HUES64 (cell line): ENCODE results near the gene MTA3.
"Not testable (repeated sequence)": the region's sequence is repeated elsewhere in the genome, so short reads cannot be mapped to it uniquely, and the experiment has no call there.

Experiments
- H3K27ac ChIP-seq: 2 replicates; pipeline ENCODE4 v1.7.0; 2013; ENCODE audit warnings: low read depth, low read length, inconsistent platforms
- H3K27me3 ChIP-seq: 2 replicates; pipeline ENCODE4 v1.6.1; 2013; ENCODE audit warnings: mild to moderate bottlenecking, low read length; ENCODE audit not compliant: insufficient read depth
- H3K36me3 ChIP-seq: 2 replicates; pipeline ENCODE4 v1.6.1; 2013; ENCODE audit warnings: mild to moderate bottlenecking, low read length; ENCODE audit not compliant: insufficient read depth
- H3K4me1 ChIP-seq: 2 replicates; pipeline ENCODE4 v1.6.1; 2013; ENCODE audit warnings: mild to moderate bottlenecking, low read length, moderate library complexity; ENCODE audit not compliant: insufficient read depth
- H3K4me3 ChIP-seq: 2 replicates; pipeline ENCODE4 v1.5.1; 2013; ENCODE audit warnings: mild to moderate bottlenecking, low read length, moderate library complexity
- H3K9ac ChIP-seq: 2 replicates; pipeline ENCODE4 v1.6.1; 2013; ENCODE audit warnings: mild to moderate bottlenecking, low read depth, low read length
- H3K9me3 ChIP-seq: 2 replicates; pipeline ENCODE4 v1.6.1; 2013; ENCODE audit warnings: low read depth, low read length; ENCODE audit not compliant: insufficient read depth
- WGBS: fragments of 150-250, 120-280 bp; methylation state at CpG from one replicate; pipeline ENCODE4 v1.1.7; 2013; ENCODE audit warnings: missing lambda C conversion rate; 5-methylcytosine and 5-hydroxymethylcytosine counted together

Gene MTA3

DNA sequence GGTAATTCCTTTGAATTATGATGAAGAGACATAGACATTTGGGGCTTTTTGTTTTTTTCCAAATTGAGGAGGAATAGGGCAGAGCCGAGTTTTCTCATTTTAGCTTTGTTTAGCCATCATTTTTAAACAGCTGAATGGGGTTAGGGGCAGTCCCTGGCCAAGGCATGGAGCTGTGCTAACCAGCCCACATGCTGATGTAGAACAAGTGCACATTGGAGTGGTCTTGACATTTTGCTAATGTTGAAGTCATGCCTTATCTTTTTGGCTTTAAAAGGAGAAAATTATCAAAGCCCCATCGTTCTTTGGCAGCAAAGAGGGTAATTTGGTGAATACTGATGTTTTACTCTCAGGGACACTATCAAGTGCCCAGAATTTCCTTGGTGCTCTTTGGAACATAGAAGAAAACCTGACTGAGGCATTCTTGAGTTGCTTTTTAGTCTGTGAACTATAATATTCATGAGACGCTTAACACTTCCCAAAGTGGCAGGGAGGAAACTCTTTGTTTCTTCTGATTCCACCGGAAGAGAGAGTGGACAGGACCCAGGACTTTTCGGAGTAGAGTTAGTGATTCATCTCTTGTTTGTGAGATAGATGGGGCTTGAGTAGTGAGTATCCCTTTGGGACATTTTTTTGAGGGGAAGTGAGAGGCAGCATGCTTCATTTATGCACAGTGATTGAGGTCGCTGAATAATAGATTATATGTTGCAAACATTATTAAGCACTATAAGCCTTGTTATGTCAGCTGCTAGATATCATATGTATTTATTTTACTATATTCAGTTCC, 45.0 kb downstream of the MTA3 start:
- Histone ChIP-seq H3K27me3 (no peaks in the 10 kb centered on the region), H3K36me3 (peaks cover 90% of the 10 kb centered on the region), H3K9ac (no peak overlapping the region), H3K4me3 (no peak overlapping the region), H3K9me3 (no peaks in the 10 kb centered on the region), H3K27ac (no peak overlapping the region), H3K4me1 (no peaks in the 10 kb centered on the region)
- WGBS, result 94% methylated on average over 5 of the region's 6 CpGs

DNA sequence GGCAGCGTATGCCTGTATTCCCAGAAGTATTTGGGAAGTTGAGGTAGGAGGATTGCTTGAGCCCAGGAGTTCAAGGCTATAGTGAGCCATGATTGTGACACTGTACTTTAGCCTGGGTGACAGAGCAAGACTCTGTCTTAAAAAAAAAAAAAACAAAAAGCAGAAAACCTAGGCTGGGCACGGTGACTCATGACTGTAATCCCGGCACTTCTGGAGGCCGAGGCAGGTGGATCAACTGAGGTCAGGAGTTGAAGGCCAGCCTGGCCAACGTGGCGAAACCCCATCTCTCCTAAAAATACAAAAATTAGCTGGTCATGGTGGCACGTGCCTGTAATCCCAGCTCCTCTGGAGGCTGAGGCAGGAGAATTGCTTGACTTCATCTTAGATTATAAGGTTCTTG, 46.4 kb downstream of the MTA3 start:
- H3K4me3 ChIP-seq, result no peak overlapping the region
- no peaks in the 10 kb centered on the region for H3K27me3 ChIP-seq
- H3K9me3 ChIP-seq, result no peaks in the 10 kb centered on the region
- H3K9ac ChIP-seq, result no peak overlapping the region
- WGBS, result 99% methylated on average over 7 of the region's 7 CpGs
- H3K27ac ChIP-seq, result no peak overlapping the region
- H3K4me1 ChIP-seq, result no peaks in the 10 kb centered on the region
- H3K36me3 ChIP-seq, result peaks cover 90% of the 10 kb centered on the region

DNA sequence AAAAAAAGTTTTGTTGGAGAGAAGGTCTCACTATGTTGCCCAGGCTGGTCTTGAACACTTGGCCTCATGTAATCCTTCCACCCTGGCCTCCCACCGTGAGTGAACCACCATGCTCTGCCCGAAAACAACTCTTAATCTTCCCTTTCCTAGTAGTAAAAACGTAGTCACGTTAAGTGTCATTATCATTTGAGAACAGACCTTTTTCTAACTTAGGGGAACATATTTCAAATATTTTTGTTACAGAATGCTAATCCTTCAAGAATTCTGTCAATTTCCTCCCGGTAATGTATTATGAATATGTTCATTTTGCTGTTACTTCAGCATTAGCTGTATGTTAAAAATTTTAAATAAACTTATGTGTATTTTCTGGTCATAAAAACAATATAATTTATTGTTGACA, 49.7 kb downstream of the MTA3 start:
- Histone ChIP-seq H3K4me1 (peaks cover 2% of the 10 kb centered on the region; the same call in 1 of the 2 replicates), H3K27ac (no peak overlapping the region), H3K4me3 (no peak overlapping the region), H3K36me3 (peaks cover 78% of the 10 kb centered on the region), H3K9me3 (no peaks in the 10 kb centered on the region), H3K9ac (no peak overlapping the region), H3K27me3 (no peaks in the 10 kb centered on the region)
- 95% methylated on average over 5 of the region's 5 CpGs for WGBS

DNA sequence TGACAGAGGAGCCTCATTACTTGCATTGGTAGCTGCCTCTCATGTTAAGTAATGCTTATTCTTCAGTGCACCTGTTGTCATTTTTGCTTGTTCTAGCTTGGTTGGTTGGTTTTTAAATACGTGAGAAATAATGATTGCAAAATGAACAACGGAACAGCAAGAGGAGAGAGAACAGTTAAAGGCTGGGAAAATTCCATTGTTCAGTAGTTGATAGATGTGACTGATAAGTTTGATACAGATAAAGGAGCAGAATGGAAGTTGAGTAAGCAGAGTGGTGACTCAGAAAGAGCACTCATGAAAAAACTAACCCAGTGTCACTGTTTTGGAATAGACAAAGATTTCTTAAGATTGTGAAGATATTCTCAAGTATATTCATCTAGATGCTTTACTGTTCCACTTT, 50.5 kb downstream of the MTA3 start:
- Histone ChIP-seq H3K27ac (no peak overlapping the region), H3K36me3 (peaks cover 70% of the 10 kb centered on the region)
- WGBS, result 90% methylated on average over 2 of the region's 2 CpGs

DNA sequence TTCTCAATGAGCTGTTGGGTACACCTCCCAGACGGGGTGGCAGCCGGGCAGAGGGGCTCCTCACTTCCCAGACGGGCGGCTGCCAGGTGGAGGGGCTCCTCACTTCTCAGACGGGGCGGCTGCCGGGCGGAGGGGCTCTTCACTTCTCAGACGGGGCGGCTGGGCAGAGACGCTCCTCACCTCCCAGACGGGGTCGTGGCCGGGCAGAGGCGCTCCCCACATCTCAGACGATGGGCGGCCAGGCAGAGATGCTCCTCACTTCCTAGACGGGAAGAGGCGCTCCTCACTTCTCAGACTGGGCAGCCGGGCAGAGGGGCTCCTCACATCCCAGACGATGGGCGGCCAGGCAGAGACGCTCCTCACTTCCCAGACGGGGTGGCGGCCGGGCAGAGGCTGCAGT, 53.2 kb downstream of the MTA3 start:
- not testable (repeated sequence) for H3K4me3 ChIP-seq, H3K27me3 ChIP-seq, H3K4me1 ChIP-seq, H3K9ac ChIP-seq, H3K27ac ChIP-seq, H3K9me3 ChIP-seq
- 94% methylated on average over 26 of the region's 26 CpGs for WGBS
- H3K36me3 ChIP-seq, result peaks cover 50% of the 10 kb centered on the region

More for the DNA sequence above, 50.5 kb downstream of the MTA3 start:
- H3K4me1 ChIP-seq, result peaks cover 10% of the 10 kb centered on the region; the same call in 1 of the 2 replicates
- H3K9me3 ChIP-seq, result no peaks in the 10 kb centered on the region
- H3K9ac ChIP-seq, result no peak overlapping the region
- H3K4me3 ChIP-seq, result no peak overlapping the region
- no peaks in the 10 kb centered on the region for H3K27me3 ChIP-seq

DNA sequence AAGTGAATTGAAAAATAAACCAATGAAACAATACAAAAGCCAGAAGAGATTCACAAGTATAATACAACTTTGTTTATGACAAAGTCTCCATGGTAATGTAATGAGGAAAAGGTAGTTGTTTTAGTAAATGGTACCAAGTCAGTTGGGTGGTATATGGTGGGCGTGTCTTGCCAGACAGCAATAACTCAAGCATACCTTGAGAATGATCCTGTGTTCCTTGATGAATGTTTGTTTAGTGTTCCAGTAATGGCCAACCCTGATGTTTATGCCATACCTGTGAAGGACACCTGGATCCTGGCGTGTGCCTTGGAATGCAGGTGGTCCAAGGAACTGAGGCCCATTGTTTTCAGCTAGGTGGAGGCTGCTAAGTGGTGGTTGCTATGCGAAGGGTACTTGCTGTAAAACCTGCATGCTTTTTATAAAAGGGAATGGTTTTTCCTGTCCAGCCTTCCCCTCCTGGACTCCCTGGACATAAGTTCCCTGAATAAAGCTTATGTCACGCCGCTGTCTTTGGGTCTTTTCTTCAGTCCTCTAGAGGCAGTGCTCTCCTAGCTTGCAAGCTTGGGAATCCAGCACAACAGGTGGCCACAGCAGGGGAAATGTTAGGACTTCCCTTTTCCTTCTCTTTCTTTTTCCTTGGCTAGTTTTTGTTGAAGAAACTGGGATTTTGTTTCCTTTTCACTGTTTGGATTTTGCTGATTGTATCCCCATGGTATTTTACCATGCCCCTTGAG, 54.7 kb downstream of the MTA3 start:
- Histone ChIP-seq H3K9ac (no peak overlapping the region), H3K27me3 (no peaks in the 10 kb centered on the region), H3K4me3 (no peak overlapping the region), H3K9me3 (no peaks in the 10 kb centered on the region), H3K4me1 (peaks cover 10% of the 10 kb centered on the region; the same call in 1 of the 2 replicates), H3K27ac (no peak overlapping the region), H3K36me3 (peaks cover 39% of the 10 kb centered on the region)
- 69% methylated on average over 5 of the region's 5 CpGs for WGBS

DNA sequence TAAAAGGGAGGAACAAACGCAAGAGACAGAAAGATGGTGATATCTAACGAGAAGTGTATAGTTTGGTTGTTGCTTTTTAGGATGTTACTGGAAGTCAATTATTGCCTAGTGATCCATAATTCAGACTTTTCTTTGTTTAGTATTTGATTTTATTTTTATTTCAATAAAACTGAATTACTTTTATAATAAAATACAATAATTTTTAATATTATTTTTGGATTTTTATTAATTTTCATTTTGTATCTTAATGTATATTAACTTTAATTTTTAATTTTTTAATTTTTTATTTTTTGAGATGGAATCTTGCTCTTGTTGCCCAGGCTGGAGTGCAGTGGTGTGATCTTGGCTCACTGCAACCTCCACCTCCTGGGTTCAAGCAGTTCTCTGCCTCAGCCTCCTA, 55.6 kb downstream of the MTA3 start:
- Histone ChIP-seq H3K36me3 (peaks cover 30% of the 10 kb centered on the region), H3K9me3 (no peaks in the 10 kb centered on the region), H3K4me3 (no peak overlapping the region), H3K27me3 (no peaks in the 10 kb centered on the region), H3K9ac (no peak overlapping the region), H3K27ac (no peak overlapping the region), H3K4me1 (peaks cover 10% of the 10 kb centered on the region; the same call in 1 of the 2 replicates)
- 98% methylated on average over 2 of the region's 2 CpGs for WGBS

DNA sequence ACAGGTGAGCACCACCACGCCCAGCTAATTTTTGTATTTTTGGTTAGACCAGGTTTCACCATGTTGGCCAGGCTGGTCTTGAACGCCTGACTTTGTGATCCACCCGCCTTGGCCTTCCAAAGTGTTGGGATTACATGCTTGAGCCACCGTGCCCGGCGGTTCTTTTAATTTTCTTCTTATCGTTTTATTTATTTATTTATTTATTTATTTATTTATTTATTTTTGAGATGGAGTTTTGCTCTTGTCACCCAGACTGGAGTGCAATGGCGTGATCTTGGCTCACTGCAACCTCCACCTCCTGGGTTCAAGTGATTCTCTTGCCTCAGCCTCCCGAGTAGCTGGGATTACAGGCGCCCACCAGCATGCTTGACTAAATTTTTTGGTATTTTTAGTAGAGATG, 59.6 kb downstream of the MTA3 start:
- H3K4me1 ChIP-seq, H3K9ac ChIP-seq, H3K27me3 ChIP-seq, H3K4me3 ChIP-seq, H3K27ac ChIP-seq, H3K9me3 ChIP-seq: not testable (repeated sequence)
- 95% methylated on average over 6 of the region's 10 CpGs for WGBS
- peaks cover 12% of the 10 kb centered on the region for H3K36me3 ChIP-seq

DNA sequence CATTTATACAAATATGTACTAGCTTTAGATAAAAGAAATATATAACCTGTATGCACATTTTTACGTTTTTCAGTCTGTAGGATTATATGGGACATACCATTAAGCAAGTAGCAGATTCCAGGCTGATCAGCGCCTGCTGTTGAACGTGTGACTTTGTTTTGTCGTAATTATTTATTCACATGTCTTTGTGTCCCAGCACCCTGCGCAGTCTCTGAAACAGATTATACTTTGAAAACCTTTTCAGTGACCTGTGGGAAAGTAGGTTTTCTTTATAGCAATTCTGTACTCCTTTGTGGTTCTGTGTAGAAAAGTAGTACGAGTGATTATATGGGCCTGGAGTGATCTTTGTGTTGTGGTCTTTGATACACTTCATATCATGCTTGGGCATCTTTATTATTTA, 68.5 kb downstream of the MTA3 start:
- Histone ChIP-seq H3K9ac (no peak overlapping the region), H3K4me1 (peaks cover 28% of the 10 kb centered on the region), H3K4me3 (no peak overlapping the region), H3K27me3 (no peaks in the 10 kb centered on the region), H3K27ac (no peak overlapping the region), H3K36me3 (peaks cover 25% of the 10 kb centered on the region), H3K9me3 (no peaks in the 10 kb centered on the region)
- 96% methylated on average over 6 of the region's 6 CpGs for WGBS

DNA sequence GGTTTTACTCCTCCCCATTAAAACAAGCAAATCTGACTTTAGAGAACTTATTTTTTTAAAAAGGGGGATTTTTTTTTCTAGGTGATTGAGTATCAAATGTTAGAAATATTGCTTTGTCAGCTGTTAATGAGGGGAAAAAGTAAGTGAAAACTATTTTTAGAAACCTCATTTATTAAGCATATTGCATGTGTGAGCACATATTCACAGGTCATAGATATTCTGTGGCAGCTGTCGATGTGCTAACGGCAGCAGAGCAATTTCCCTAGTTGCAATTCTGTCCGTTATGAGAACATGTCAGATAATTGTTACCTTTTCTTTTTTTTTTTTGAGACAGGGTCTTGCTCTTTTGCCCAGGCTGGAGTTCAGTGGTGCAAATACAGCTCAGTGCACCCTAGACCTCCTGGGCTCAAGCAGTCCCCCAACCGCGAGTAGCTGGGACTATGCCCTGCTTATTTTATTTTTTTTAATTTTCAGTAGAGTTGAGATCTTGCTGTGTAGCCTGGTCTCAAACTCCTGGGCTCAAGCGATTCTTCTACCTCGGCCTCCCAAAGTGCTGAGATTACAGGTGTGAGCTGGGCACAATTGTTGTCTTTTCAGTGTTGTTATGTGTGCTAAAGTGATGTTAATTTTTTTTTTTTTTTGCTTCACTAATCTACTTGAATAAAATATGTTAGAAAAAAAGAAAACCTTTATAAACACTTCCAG, 69.8 kb downstream of the MTA3 start:
- no peak overlapping the region for H3K4me3 ChIP-seq
- H3K27me3 ChIP-seq, result no peaks in the 10 kb centered on the region
- no peak overlapping the region for H3K9ac ChIP-seq
- H3K9me3 ChIP-seq, result no peaks in the 10 kb centered on the region
- H3K36me3 ChIP-seq, result peaks cover 30% of the 10 kb centered on the region
- WGBS, result 68% methylated on average over 7 of the region's 7 CpGs
- H3K27ac ChIP-seq, result peak overlapping the region; percentile 24; the same call in 1 of the 2 replicates
- peaks cover 28% of the 10 kb centered on the region for H3K4me1 ChIP-seq
